NCI-H345 treated with DMSO at 0.1 percent for 48 hours (cell line): Measurements from ENCODE around the gene NREP.

Experiments used
- DNase-seq: peaks from one replicate; lab custom pipeline; 2025; ENCODE audit not compliant: unreplicated experiment; lab: John Stamatoyannopoulos, UW

NREP gene

GRCh38 chr5:111756581-111757354 lies at the start of gene NREP:
TSS of gene NREP (minus strand) at chr5:111757194. CDS start at chr5:111755772, 1,422 bp downstream.
- no peak for DNase-seq

GRCh38 chr5:111806753-111807152 lies 49.8 kb upstream of the NREP start:
- no peak for DNase-seq

GRCh38 chr5:111806156-111806555 lies 49.2 kb upstream of the NREP start:
- no peak for DNase-seq

- no peak for DNase-seq
Observed at GRCh38 chr5:111805071-111805470, 48.1 kb upstream of the NREP start.

GRCh38 chr5:111800351-111800750 lies 43.4 kb upstream of the NREP start:
- no peak for DNase-seq

GRCh38 chr5:111795142-111795541 lies 38.1 kb upstream of the NREP start:
- DNase-seq, result no peak

- no peak for DNase-seq
Observed at GRCh38 chr5:111792471-111793058, 35.6 kb upstream of the NREP start.

GRCh38 chr5:111790295-111790694 lies 33.3 kb upstream of the NREP start:
- no peak for DNase-seq

GRCh38 chr5:111787006-111787405 lies 30.0 kb upstream of the NREP start:
- DNase-seq, result no peak

GRCh38 chr5:111784491-111785181 lies 27.6 kb upstream of the NREP start:
- no peak for DNase-seq

- no peak for DNase-seq
Observed at GRCh38 chr5:111783537-111783936, 26.5 kb upstream of the NREP start.

- no peak for DNase-seq
Observed at GRCh38 chr5:111782216-111782615, 25.2 kb upstream of the NREP start.

- DNase-seq, result no peak
Observed at GRCh38 chr5:111781200-111781599, 24.2 kb upstream of the NREP start.

- no peak for DNase-seq
Observed at GRCh38 chr5:111779922-111780292, 22.9 kb upstream of the NREP start.

- DNase-seq, result no peak
Observed at GRCh38 chr5:111779260-111779921, 22.4 kb upstream of the NREP start.

GRCh38 chr5:111776913-111777781 lies 20.2 kb upstream of the NREP start:
- no peak for DNase-seq

GRCh38 chr5:111775224-111775623 lies 18.2 kb upstream of the NREP start:
- DNase-seq, result no peak

- no peak for DNase-seq
Observed at GRCh38 chr5:111774525-111774924, 17.5 kb upstream of the NREP start.

GRCh38 chr5:111772456-111773122 lies 15.6 kb upstream of the NREP start:
- no peak for DNase-seq

- no peak for DNase-seq
Observed at GRCh38 chr5:111769541-111769940, 12.5 kb upstream of the NREP start.
